SK-N-SH (cell line): ENCODE data around the gene PIAS1.

Experiments used
- ELF1 ChIP-seq: IDR thresholded peaks from 2 replicates; pipeline ENCODE4 v1.4.0; 2012
- EP300 ChIP-seq, 2 experiments: IDR thresholded peaks; 2 replicates each; pipeline versions ENCODE4 v1.4.0 to v1.6.1; 2012; ENCODE audit warnings: borderline replicate concordance in 1 of 2, low read depth in 1 of 2, low read length in 1 of 2
- POLR2AphosphoS5 ChIP-seq: IDR thresholded peaks from 2 replicates; pipeline ENCODE4 v1.6.1; 2012; ENCODE audit warnings: low read depth, low read length
- RAD21 ChIP-seq: IDR thresholded peaks from 2 replicates; pipeline ENCODE4 v1.6.1; 2012; ENCODE audit warnings: mild to moderate bottlenecking, low read length
- RXRA ChIP-seq: IDR thresholded peaks from 2 replicates; pipeline ENCODE4 v1.4.0; 2012; ENCODE audit warnings: low read depth, mild to moderate bottlenecking, borderline replicate concordance
- TAF1 ChIP-seq: IDR thresholded peaks from 2 replicates; pipeline ENCODE4 v1.6.1; 2012; ENCODE audit warnings: low read depth, mild to moderate bottlenecking, low read length, moderate library complexity, borderline replicate concordance
- YY1 ChIP-seq: IDR thresholded peaks from 2 replicates; pipeline ENCODE4 v1.4.0; 2012; ENCODE audit warnings: low read depth, mild to moderate bottlenecking
- TF ChIP-seq, protein P1 (sequence below): fragments of 200-600 bp; sonication (generic); IDR thresholded peaks from 2 replicates; pipeline ENCODE4 v1.6.1; 2017; ENCODE audit warnings: antibody characterized with exemption, mild to moderate bottlenecking, moderate library complexity
- TF ChIP-seq, protein P2 (sequence below): IDR thresholded peaks from 2 replicates; pipeline ENCODE4 v1.6.1; 2012; ENCODE audit warnings: mild to moderate bottlenecking, low read depth, low read length, moderate library complexity

DNA sequence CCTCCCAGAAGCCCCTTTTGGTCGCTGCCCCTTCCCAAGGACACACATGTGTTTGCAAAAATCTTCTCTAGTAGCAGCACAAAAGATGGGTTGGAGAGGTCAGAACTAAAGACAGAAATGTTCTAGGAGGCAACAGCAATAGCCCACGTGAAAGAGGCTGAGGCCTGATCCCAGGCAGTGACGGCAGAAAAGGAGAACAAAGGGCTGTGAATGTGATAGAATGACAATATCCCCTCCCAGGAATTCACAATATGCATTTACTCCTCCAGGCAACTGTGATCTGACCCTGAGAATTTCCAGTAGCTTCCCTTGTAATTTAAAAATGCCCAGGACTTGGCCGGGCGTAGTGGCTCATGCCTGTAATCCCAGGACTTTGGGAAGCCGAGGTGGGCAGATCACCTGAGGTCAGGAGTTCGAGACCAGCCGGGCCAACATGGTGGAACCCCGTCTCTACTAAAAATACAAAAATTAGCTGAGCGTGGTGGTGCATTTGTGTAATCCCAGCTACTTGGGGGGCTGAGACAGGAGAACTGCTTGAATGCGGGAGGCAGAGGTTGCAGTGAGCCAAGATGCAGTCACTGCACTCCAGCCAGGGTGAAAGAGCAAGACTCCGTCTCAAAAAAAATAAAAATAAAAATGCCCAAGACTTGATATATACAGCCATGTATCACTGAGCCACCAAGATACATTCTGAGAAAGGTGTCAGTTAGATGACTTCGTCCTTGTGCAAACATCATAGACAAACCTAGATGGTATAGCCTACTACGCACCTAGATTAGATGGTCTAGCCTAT lies 43.6 kb upstream of the PIAS1 start:
- TF ChIP-seq, protein P1, sequence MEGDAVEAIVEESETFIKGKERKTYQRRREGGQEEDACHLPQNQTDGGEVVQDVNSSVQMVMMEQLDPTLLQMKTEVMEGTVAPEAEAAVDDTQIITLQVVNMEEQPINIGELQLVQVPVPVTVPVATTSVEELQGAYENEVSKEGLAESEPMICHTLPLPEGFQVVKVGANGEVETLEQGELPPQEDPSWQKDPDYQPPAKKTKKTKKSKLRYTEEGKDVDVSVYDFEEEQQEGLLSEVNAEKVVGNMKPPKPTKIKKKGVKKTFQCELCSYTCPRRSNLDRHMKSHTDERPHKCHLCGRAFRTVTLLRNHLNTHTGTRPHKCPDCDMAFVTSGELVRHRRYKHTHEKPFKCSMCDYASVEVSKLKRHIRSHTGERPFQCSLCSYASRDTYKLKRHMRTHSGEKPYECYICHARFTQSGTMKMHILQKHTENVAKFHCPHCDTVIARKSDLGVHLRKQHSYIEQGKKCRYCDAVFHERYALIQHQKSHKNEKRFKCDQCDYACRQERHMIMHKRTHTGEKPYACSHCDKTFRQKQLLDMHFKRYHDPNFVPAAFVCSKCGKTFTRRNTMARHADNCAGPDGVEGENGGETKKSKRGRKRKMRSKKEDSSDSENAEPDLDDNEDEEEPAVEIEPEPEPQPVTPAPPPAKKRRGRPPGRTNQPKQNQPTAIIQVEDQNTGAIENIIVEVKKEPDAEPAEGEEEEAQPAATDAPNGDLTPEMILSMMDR, result no peak
- no peak for TF ChIP-seq RAD21
- TF ChIP-seq TAF1, result no peak
- TF ChIP-seq YY1, result no peak
- TF ChIP-seq, protein P2, sequence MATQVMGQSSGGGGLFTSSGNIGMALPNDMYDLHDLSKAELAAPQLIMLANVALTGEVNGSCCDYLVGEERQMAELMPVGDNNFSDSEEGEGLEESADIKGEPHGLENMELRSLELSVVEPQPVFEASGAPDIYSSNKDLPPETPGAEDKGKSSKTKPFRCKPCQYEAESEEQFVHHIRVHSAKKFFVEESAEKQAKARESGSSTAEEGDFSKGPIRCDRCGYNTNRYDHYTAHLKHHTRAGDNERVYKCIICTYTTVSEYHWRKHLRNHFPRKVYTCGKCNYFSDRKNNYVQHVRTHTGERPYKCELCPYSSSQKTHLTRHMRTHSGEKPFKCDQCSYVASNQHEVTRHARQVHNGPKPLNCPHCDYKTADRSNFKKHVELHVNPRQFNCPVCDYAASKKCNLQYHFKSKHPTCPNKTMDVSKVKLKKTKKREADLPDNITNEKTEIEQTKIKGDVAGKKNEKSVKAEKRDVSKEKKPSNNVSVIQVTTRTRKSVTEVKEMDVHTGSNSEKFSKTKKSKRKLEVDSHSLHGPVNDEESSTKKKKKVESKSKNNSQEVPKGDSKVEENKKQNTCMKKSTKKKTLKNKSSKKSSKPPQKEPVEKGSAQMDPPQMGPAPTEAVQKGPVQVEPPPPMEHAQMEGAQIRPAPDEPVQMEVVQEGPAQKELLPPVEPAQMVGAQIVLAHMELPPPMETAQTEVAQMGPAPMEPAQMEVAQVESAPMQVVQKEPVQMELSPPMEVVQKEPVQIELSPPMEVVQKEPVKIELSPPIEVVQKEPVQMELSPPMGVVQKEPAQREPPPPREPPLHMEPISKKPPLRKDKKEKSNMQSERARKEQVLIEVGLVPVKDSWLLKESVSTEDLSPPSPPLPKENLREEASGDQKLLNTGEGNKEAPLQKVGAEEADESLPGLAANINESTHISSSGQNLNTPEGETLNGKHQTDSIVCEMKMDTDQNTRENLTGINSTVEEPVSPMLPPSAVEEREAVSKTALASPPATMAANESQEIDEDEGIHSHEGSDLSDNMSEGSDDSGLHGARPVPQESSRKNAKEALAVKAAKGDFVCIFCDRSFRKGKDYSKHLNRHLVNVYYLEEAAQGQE, result no peak
- no peak for TF ChIP-seq ELF1
- TF ChIP-seq RXRA, result no peak
- no peak for TF ChIP-seq EP300 (IDR thresholded peaks at IDR 0.05; ENCODE audit: borderline replicate concordance in 1 of 2, low read depth in 1 of 2, low read length in 1 of 2)
- TF ChIP-seq POLR2AphosphoS5, result no peak
